Stimulated activated CD8-positive, alpha-beta memory T cell treated with anti-CD3 and anti-CD28 coated beads, Interleukin-7, amount 100 ng/mL, for 24 hours (primary cell): ENCODE results near the gene UNC93A.
A peak's percentile ranks its signal among the peaks of the same experiment; 100 is the strongest.
"Not testable (repeated sequence)": the region's sequence is repeated elsewhere in the genome, so short reads cannot be mapped to it uniquely, and the experiment has no call there.

Experiments
- DNase-seq: peaks from one replicate; pipeline ENCODE4 v3.0.0-alpha.2; 2020; ENCODE audit warnings: low read depth

Gene UNC93A

GRCh38 chr6:167270499-167271311 lies 20.4 kb upstream of the UNC93A start:
- DNase-seq = no peak

GRCh38 chr6:167272151-167272550 lies 19.0 kb upstream of the UNC93A start:
- DNase-seq = no peak

- DNase-seq = no peak
Measured at GRCh38 chr6:167272696-167273379, 18.3 kb upstream of the UNC93A start.

GRCh38 chr6:167274270-167274669 lies 16.8 kb upstream of the UNC93A start:
- DNase-seq = no peak

- no peak for DNase-seq
Measured at GRCh38 chr6:167275001-167275400, 16.1 kb upstream of the UNC93A start.

- DNase-seq = no peak
Measured at GRCh38 chr6:167275436-167275835, 15.7 kb upstream of the UNC93A start.

- DNase-seq = no peak
Measured at GRCh38 chr6:167276772-167277533, 14.2 kb upstream of the UNC93A start.

GRCh38 chr6:167278173-167278940 lies 12.8 kb upstream of the UNC93A start:
- not testable (repeated sequence) for DNase-seq

GRCh38 chr6:167279766-167280446 lies 11.2 kb upstream of the UNC93A start:
- DNase-seq = no peak

- DNase-seq = not testable (repeated sequence)
Measured at GRCh38 chr6:167280466-167280865, 10.6 kb upstream of the UNC93A start.

GRCh38 chr6:167282165-167282564 lies 8.9 kb upstream of the UNC93A start:
- DNase-seq = no peak

GRCh38 chr6:167284565-167284964 lies 6.5 kb upstream of the UNC93A start:
- DNase-seq = not testable (repeated sequence)

GRCh38 chr6:167285077-167285770 lies 5.9 kb upstream of the UNC93A start:
- DNase-seq = no peak

GRCh38 chr6:167287513-167288048 lies 3.5 kb upstream of the UNC93A start:
- DNase-seq = no peak

GRCh38 chr6:167288591-167289225 lies 2.4 kb upstream of the UNC93A start:
- DNase-seq = peak; percentile 11

GRCh38 chr6:167289291-167289690 lies 1.8 kb upstream of the UNC93A start:
- DNase-seq = not testable (repeated sequence)

- no peak for DNase-seq
Measured at GRCh38 chr6:167291623-167292300, 647 bp downstream of the UNC93A start.

GRCh38 chr6:167292301-167293087 lies 1.4 kb downstream of the UNC93A start:
- no peak for DNase-seq
